OCI-LY7 (cell line): Measurements from ENCODE around the gene JOSD2.

Experiments used
- EZH2phosphoT487 ChIP-seq: fragments of 200-600 bp; sonication (generic); IDR thresholded peaks from 2 replicates; pipeline ENCODE4 v1.6.1; 2018; ENCODE audit warnings: low read depth, borderline replicate concordance, mild to moderate bottlenecking, mixed run types, antibody characterized with exemption, low read length, moderate library complexity, mixed read lengths
- TF ChIP-seq, protein P1 (sequence below): fragments of 200-600 bp; sonication (generic); conservative IDR thresholded peaks from 2 replicates; pipeline ENCODE4 v1.5.1; 2014; ENCODE audit warnings: mild to moderate bottlenecking, antibody characterized with exemption, low read length, moderate library complexity, mixed read lengths

GRCh38 chr19:50555450-50556281 is 44.7 kb upstream of the JOSD2 start:
- TF ChIP-seq, protein P1, sequence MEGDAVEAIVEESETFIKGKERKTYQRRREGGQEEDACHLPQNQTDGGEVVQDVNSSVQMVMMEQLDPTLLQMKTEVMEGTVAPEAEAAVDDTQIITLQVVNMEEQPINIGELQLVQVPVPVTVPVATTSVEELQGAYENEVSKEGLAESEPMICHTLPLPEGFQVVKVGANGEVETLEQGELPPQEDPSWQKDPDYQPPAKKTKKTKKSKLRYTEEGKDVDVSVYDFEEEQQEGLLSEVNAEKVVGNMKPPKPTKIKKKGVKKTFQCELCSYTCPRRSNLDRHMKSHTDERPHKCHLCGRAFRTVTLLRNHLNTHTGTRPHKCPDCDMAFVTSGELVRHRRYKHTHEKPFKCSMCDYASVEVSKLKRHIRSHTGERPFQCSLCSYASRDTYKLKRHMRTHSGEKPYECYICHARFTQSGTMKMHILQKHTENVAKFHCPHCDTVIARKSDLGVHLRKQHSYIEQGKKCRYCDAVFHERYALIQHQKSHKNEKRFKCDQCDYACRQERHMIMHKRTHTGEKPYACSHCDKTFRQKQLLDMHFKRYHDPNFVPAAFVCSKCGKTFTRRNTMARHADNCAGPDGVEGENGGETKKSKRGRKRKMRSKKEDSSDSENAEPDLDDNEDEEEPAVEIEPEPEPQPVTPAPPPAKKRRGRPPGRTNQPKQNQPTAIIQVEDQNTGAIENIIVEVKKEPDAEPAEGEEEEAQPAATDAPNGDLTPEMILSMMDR, result no peak
- no peak for TF ChIP-seq EZH2phosphoT487
